SK-N-SH (cell line): ENCODE measurements around the gene PIGL. TPM values are rescaled to one million over a fixed set of nuclear protein-coding genes. Genes with fewer than 3 reads are reported as not detected.

Experiments used
- CTCF ChIA-PET: fragments of 300-600, 350-600 bp; formaldehyde crosslinking; extraction: SDS; loops from one replicate; lab custom pipeline; 2021; lab: Yijun Ruan, JAX
- POLR2A ChIA-PET: fragments of 350-600 bp; sonication (Branson Sonifier 250); formaldehyde crosslinking; extraction: SDS; loops from one replicate; lab custom pipeline; 2020; ENCODE audit warnings: antibody characterized with exemption, inconsistent platforms; lab: Yijun Ruan, JAX
- DNase-seq: peaks from one replicate; pipeline ENCODE4 v3.0.0; 2012
- H2AFZ ChIP-seq: fragments of 200-600 bp; sonication (generic); 2 replicates; pipeline ENCODE4 v1.8.1; 2016; ENCODE audit warnings: antibody characterized with exemption, mild to moderate bottlenecking, low read depth
- H3F3A ChIP-seq: fragments of 200-600 bp; sonication (generic); replicated peaks from 2 replicates; pipeline ENCODE3; 2016; ENCODE audit warnings: antibody characterized with exemption, mild to moderate bottlenecking; ENCODE audit not compliant: insufficient read depth
- H3K27ac ChIP-seq, 2 experiments: fragments of 200-500 bp in 1 of 2; fragments of 200-600 bp in 1 of 2; sonication (Bioruptor generic) in 1 of 2; sonication (generic), shearing (Covaris generic) in 1 of 2; 2 replicates each; pipeline versions ENCODE4 v1.5.1 to v1.6.1; 2014 to 2016; ENCODE audit warnings: low read depth in 2 of 2, inconsistent platforms in 1 of 2, low read length in 1 of 2, mild to moderate bottlenecking in 1 of 2, mixed read lengths in 1 of 2
- H3K27me3 ChIP-seq: fragments of 200-600 bp; sonication (generic), shearing (Covaris generic); 2 replicates; pipeline ENCODE4 v1.6.1; 2016; ENCODE audit warnings: mixed run types; ENCODE audit not compliant: insufficient read depth
- H3K36me3 ChIP-seq, 2 experiments: fragments of 200-500 bp in 1 of 2; fragments of 200-600 bp in 1 of 2; sonication (Bioruptor generic) in 1 of 2; sonication (generic) in 1 of 2; replicated peaks in 1 of 2; 2 replicates each; pipeline versions ENCODE3 to v1.5.1; 2014 to 2016; ENCODE audit warnings: low read length in 1 of 2, mild to moderate bottlenecking in 1 of 2; ENCODE audit not compliant: insufficient read depth in 2 of 2, control insufficient read depth in 1 of 2
- H3K4me1 ChIP-seq, 2 experiments: fragments of 200-500 bp in 1 of 2; fragments of 200-600 bp in 1 of 2; sonication (Bioruptor generic) in 1 of 2; sonication (generic), shearing (Covaris generic) in 1 of 2; 2 replicates each; pipeline versions ENCODE4 v1.5.1 to v1.6.1; 2014 to 2016; ENCODE audit warnings: low read depth in 1 of 2, low read length in 1 of 2, mixed run types in 1 of 2; ENCODE audit not compliant: insufficient read depth in 2 of 2, control insufficient read depth in 1 of 2
- H3K4me2 ChIP-seq: fragments of 200-600 bp; sonication (generic), shearing (Covaris generic); 2 replicates; pipeline ENCODE4 v1.6.1; 2017; ENCODE audit warnings: mixed run types
- H3K4me3 ChIP-seq, 2 experiments: fragments of 200-500 bp in 1 of 2; fragments of 200-600 bp in 1 of 2; sonication (Bioruptor generic) in 1 of 2; sonication (generic), shearing (Covaris generic) in 1 of 2; 2 replicates each; pipeline versions ENCODE4 v1.5.1 to v1.8.1; 2014 to 2016; ENCODE audit warnings: low read depth in 2 of 2, inconsistent platforms in 1 of 2, low read length in 1 of 2, mild to moderate bottlenecking in 1 of 2, mixed read lengths in 1 of 2, moderate library complexity in 1 of 2
- H3K79me2 ChIP-seq: fragments of 200-600 bp; sonication (generic); 2 replicates; pipeline ENCODE4 v1.8.1; 2017; ENCODE audit warnings: mild to moderate bottlenecking; ENCODE audit not compliant: insufficient read depth
- H3K9ac ChIP-seq: fragments of 200-600 bp; sonication (generic); 2 replicates; pipeline ENCODE4 v1.6.1; 2017; ENCODE audit warnings: mixed run types
- H3K9me2 ChIP-seq: fragments of 200-600 bp; sonication (generic); 2 replicates; pipeline ENCODE4 v1.6.1; 2017; ENCODE audit warnings: mixed run types
- H3K9me3 ChIP-seq: fragments of 200-600 bp; sonication (generic); 2 replicates; pipeline ENCODE4 v1.6.1; 2017; ENCODE audit warnings: mixed run types, mild to moderate bottlenecking, moderate library complexity
- H4K20me1 ChIP-seq: fragments of 200-600 bp; sonication (generic); 2 replicates; pipeline ENCODE4 v1.6.1; 2017; ENCODE audit warnings: mild to moderate bottlenecking, mixed run types; ENCODE audit not compliant: insufficient read depth
- EP300 ChIP-seq, 2 experiments: IDR thresholded peaks; 2 replicates each; pipeline versions ENCODE4 v1.4.0 to v1.6.1; 2012; ENCODE audit warnings: borderline replicate concordance in 1 of 2, low read depth in 1 of 2, low read length in 1 of 2
- FOSL2 ChIP-seq: IDR thresholded peaks from 2 replicates; pipeline ENCODE4 v1.4.0; 2012; ENCODE audit warnings: low read depth, mild to moderate bottlenecking, moderate library complexity, borderline replicate concordance
- MAX ChIP-seq: IDR thresholded peaks from 2 replicates; pipeline ENCODE4 v1.4.0; 2012; ENCODE audit warnings: low read depth
- MXI1 ChIP-seq: IDR thresholded peaks from 2 replicates; pipeline ENCODE4 v1.6.1; 2012; ENCODE audit warnings: mild to moderate bottlenecking, low read depth, low read length, improper control_type of control experiment
- NFIC ChIP-seq: IDR thresholded peaks from 2 replicates; pipeline ENCODE4 v1.4.0; 2012; ENCODE audit warnings: borderline replicate concordance
- POLR2AphosphoS5 ChIP-seq: IDR thresholded peaks from 2 replicates; pipeline ENCODE4 v1.6.1; 2012; ENCODE audit warnings: low read depth, low read length
- RAD21 ChIP-seq: IDR thresholded peaks from 2 replicates; pipeline ENCODE4 v1.6.1; 2012; ENCODE audit warnings: mild to moderate bottlenecking, low read length
- REST ChIP-seq: IDR thresholded peaks from 2 replicates; pipeline ENCODE4 v1.6.1; 2012; ENCODE audit warnings: mild to moderate bottlenecking, low read depth, low read length, moderate library complexity
- RXRA ChIP-seq: IDR thresholded peaks from 2 replicates; pipeline ENCODE4 v1.4.0; 2012; ENCODE audit warnings: low read depth, mild to moderate bottlenecking, borderline replicate concordance
- SIN3A ChIP-seq: IDR thresholded peaks from 2 replicates; pipeline ENCODE4 v1.6.1; 2012; ENCODE audit warnings: low read depth, mild to moderate bottlenecking, low read length, moderate library complexity, borderline replicate concordance
- SMC3 ChIP-seq: IDR thresholded peaks from 2 replicates; pipeline ENCODE4 v1.6.1; 2012; ENCODE audit warnings: low read depth, low read length, improper control_type of control experiment
- TAF1 ChIP-seq: IDR thresholded peaks from 2 replicates; pipeline ENCODE4 v1.6.1; 2012; ENCODE audit warnings: low read depth, mild to moderate bottlenecking, low read length, moderate library complexity, borderline replicate concordance
- TCF12 ChIP-seq: IDR thresholded peaks from 2 replicates; pipeline ENCODE4 v1.4.0; 2012
- USF1 ChIP-seq: IDR thresholded peaks from 2 replicates; pipeline ENCODE4 v1.4.0; 2012; ENCODE audit warnings: low read depth, borderline replicate concordance
- WGBS: methylation state at CpG from one replicate; pipeline ENCODE4 v1.1.6; 2017; ENCODE audit warnings: low lambda C conversion rate; 5-methylcytosine and 5-hydroxymethylcytosine counted together
- polyA plus RNA-seq, 3 experiments: library from polyadenylated mRNA; depleted of rRNA; stranded (reverse); fragments of >200 nt; gene quantifications; 2 replicates each; pipeline ENCODE4 v1.2.3, GENCODE V29; 2012
- TF ChIP-seq, protein P1 (sequence below): IDR thresholded peaks from 2 replicates; pipeline ENCODE4; 2012
- TF ChIP-seq, protein P2 (sequence below): fragments of 200-600 bp; sonication (generic); IDR thresholded peaks from 2 replicates; pipeline ENCODE4 v1.6.1; 2017; ENCODE audit warnings: antibody characterized with exemption, mild to moderate bottlenecking, moderate library complexity

The PIGL gene
- polyA plus RNA-seq, 1 of the 3 experiments (the other 2 are of a cell fraction), result 34.0 TPM

DNA sequence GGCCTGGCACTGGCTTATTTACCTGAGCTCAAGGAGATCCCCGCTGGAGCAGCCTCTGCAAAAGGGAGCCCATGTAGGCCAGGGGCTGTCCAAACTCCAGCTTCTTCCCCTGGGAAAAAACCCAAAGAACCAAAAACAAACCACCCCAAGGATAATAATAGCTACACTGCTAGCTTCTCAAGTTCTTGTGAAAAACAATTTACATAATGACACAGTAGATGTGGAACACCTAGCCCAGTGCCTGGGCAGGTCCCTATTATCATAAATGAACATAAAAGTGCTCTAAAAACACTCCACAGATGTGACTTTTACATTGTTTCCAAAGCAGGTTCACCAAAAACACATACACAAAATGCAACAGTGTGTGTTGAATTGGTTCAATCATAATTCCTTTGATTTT, 109.0 kb downstream of the PIGL start:
- Histone ChIP-seq H3K79me2 (no peaks in the 10 kb centered on the region), H3K4me1 (peaks cover 0 to 9% of the 10 kb centered on the region in 2 experiments; a peak in 1 of 4 replicates), H3K27ac (no peak overlapping the region), H3K36me3 (peaks cover 11 to 17% of the 10 kb centered on the region in 2 experiments), H4K20me1 (no peaks in the 10 kb centered on the region), H3K4me2 (no peak overlapping the region), H3K27me3 (no peaks in the 10 kb centered on the region), H3K4me3 (no peak overlapping the region), H3K9ac (no peak overlapping the region), H3K9me3 (no peaks in the 10 kb centered on the region), H2AFZ (no peak overlapping the region), H3K9me2 (no peaks in the 10 kb centered on the region), H3F3A (peaks cover 4% of the 10 kb centered on the region)
- POLR2A ChIA-PET, result interaction anchor here (1.1 kb wide), 1 partner anchor 27 kb away, joined by 3 read pairs; the partner anchor contains the start of gene CENPV
- CTCF ChIA-PET, result interaction anchor here (1.2 to 1.8 kb wide), 3 partner anchors 21 to 196 kb away, joined by 3 to 6 read pairs (median 4); no protein-coding TSS in a partner anchor
- WGBS, result 100% methylated on average over 1 of the region's 1 CpG
- DNase-seq, result no peak
- no peak for TF ChIP-seq RXRA
- no peak for TF ChIP-seq USF1
- TF ChIP-seq SMC3, result no peak
- TF ChIP-seq RAD21, result no peak
- TF ChIP-seq, protein P1, sequence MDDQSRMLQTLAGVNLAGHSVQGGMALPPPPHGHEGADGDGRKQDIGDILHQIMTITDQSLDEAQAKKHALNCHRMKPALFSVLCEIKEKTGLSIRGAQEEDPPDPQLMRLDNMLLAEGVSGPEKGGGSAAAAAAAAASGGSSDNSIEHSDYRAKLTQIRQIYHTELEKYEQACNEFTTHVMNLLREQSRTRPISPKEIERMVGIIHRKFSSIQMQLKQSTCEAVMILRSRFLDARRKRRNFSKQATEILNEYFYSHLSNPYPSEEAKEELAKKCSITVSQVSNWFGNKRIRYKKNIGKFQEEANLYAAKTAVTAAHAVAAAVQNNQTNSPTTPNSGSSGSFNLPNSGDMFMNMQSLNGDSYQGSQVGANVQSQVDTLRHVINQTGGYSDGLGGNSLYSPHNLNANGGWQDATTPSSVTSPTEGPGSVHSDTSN, result no peak
- no peak for TF ChIP-seq FOSL2
- TF ChIP-seq POLR2AphosphoS5, result no peak
- no peak for TF ChIP-seq NFIC
- no peak for TF ChIP-seq TAF1
- no peak for TF ChIP-seq SIN3A
- TF ChIP-seq, protein P2, sequence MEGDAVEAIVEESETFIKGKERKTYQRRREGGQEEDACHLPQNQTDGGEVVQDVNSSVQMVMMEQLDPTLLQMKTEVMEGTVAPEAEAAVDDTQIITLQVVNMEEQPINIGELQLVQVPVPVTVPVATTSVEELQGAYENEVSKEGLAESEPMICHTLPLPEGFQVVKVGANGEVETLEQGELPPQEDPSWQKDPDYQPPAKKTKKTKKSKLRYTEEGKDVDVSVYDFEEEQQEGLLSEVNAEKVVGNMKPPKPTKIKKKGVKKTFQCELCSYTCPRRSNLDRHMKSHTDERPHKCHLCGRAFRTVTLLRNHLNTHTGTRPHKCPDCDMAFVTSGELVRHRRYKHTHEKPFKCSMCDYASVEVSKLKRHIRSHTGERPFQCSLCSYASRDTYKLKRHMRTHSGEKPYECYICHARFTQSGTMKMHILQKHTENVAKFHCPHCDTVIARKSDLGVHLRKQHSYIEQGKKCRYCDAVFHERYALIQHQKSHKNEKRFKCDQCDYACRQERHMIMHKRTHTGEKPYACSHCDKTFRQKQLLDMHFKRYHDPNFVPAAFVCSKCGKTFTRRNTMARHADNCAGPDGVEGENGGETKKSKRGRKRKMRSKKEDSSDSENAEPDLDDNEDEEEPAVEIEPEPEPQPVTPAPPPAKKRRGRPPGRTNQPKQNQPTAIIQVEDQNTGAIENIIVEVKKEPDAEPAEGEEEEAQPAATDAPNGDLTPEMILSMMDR, result no peak
- no peak for TF ChIP-seq REST
- TF ChIP-seq TCF12, result no peak
- TF ChIP-seq MAX, result no peak
- no peak for TF ChIP-seq MXI1
- TF ChIP-seq EP300 (IDR thresholded peaks at IDR 0.05; ENCODE audit: borderline replicate concordance in 1 of 2, low read depth in 1 of 2, low read length in 1 of 2), result no peak
